ENCODE data around the gene FSCN2. TPM values are rescaled to one million over a fixed set of nuclear protein-coding genes. Genes with fewer than 3 reads are reported as not detected.

Gene FSCN2
- total RNA-seq, 3 donors from 2014 or later: 0.48 to 3.2 (median 1.6) TPM

- intact Hi-C loops (cut with DNase I; ENCODE audit: low total_unique reads): no loop called here
- Histone ChIP-seq H3K27me3 (no peaks in the 10 kb centered on the region), H3K27ac (no peak overlapping the region), H3K36me3 (no peaks in the 10 kb centered on the region), H3K4me3 (no peak overlapping the region), H3K4me1 (peaks cover 12 to 19% of the 10 kb centered on the region in 2 donors), H3K9me3 (no peaks in the 10 kb centered on the region)
- TF ChIP-seq CTCF (IDR thresholded peaks at IDR 0.05) (no peak), POLR2A (IDR thresholded peaks at IDR 0.05) (no peak), POLR2AphosphoS5 (IDR thresholded peaks at IDR 0.05) (no peak)
- no peak for DNase-seq (ENCODE audit: low spot score in 2 of 2)
These were observed 35.8 kb downstream of the FSCN2 start for GRCh38 chr17:81563861-81564586.

GRCh38 chr17:81564778-81565177, 36.6 kb downstream of the FSCN2 start:
- Histone ChIP-seq H3K36me3 (peaks cover under 1% of the 10 kb centered on the region), H3K4me1 (peaks cover 12 to 19% of the 10 kb centered on the region in 2 donors), H3K9me3 (no peaks in the 10 kb centered on the region), H3K4me3 (no peak overlapping the region), H3K27me3 (no peaks in the 10 kb centered on the region), H3K27ac (peak overlapping the region in 1 of 2 donors; percentile 5)
- TF ChIP-seq CTCF (IDR thresholded peaks at IDR 0.05): no peak
- no peak for TF ChIP-seq POLR2A (IDR thresholded peaks at IDR 0.05)
- TF ChIP-seq POLR2AphosphoS5 (IDR thresholded peaks at IDR 0.05): no peak
- intact Hi-C loops (cut with DNase I; ENCODE audit: low total_unique reads): no loop called here
- DNase-seq (ENCODE audit: low spot score in 2 of 2): no peak

GRCh38 chr17:81565231-81565630, 37.1 kb downstream of the FSCN2 start:
- no peak for DNase-seq (ENCODE audit: low spot score in 2 of 2)
- Histone ChIP-seq H3K27ac (peak overlapping the region; percentile 5 to 77), H3K4me1 (peaks cover 12 to 19% of the 10 kb centered on the region in 2 donors), H3K9me3 (no peaks in the 10 kb centered on the region), H3K36me3 (peaks cover 5% of the 10 kb centered on the region), H3K4me3 (no peak overlapping the region), H3K27me3 (no peaks in the 10 kb centered on the region)
- no peak for TF ChIP-seq CTCF (IDR thresholded peaks at IDR 0.05)
- TF ChIP-seq POLR2AphosphoS5 (IDR thresholded peaks at IDR 0.05): no peak
- no peak for TF ChIP-seq POLR2A (IDR thresholded peaks at IDR 0.05)
- intact Hi-C loops (cut with DNase I; ENCODE audit: low total_unique reads): no loop called here

- peak overlapping the region in 2 of 3 donors; percentile 20 to 54 for H3K4me3 ChIP-seq
- intact Hi-C loops (cut with DNase I; ENCODE audit: low total_unique reads): no loop called here
- peak overlapping the region; percentile 77 to 89 for H3K27ac ChIP-seq
- peaks cover 7% of the 10 kb centered on the region for H3K36me3 ChIP-seq
- no peak for TF ChIP-seq POLR2A (IDR thresholded peaks at IDR 0.05)
- peak in 2 of 3 donors; percentile 36 to 39 for TF ChIP-seq POLR2AphosphoS5 (IDR thresholded peaks at IDR 0.05)
- TF ChIP-seq CTCF (IDR thresholded peaks at IDR 0.05): no peak
- no peaks in the 10 kb centered on the region for H3K27me3 ChIP-seq
- no peaks in the 10 kb centered on the region for H3K9me3 ChIP-seq
- H3K4me1 ChIP-seq: peaks cover 12 to 19% of the 10 kb centered on the region in 2 donors
- peak; percentile 45 to 79 for DNase-seq (ENCODE audit: low spot score in 2 of 2)
These were observed 38.4 kb downstream of the FSCN2 start for GRCh38 chr17:81566461-81567126.

- H3K4me3 ChIP-seq: peak overlapping the region in 1 of 3 donors; percentile 54
- TF ChIP-seq POLR2A (IDR thresholded peaks at IDR 0.05) (no peak), POLR2AphosphoS5 (IDR thresholded peaks at IDR 0.05) (peak in 1 of 3 donors; percentile 1)
- intact Hi-C loops (cut with DNase I; ENCODE audit: low total_unique reads): no loop called here
- DNase-seq (ENCODE audit: low spot score in 2 of 2): no peak
- no peaks in the 10 kb centered on the region for H3K9me3 ChIP-seq
- H3K36me3 ChIP-seq: peaks cover 7% of the 10 kb centered on the region
- H3K27ac ChIP-seq: peak overlapping the region; percentile 77 to 89
- H3K4me1 ChIP-seq: peaks cover 12 to 19% of the 10 kb centered on the region in 2 donors
- H3K27me3 ChIP-seq: no peaks in the 10 kb centered on the region
These were observed 39.0 kb downstream of the FSCN2 start for GRCh38 chr17:81567191-81567590.

Measured in breast epithelium (tissue), 4 donors.